Measurements from ENCODE around the gene KCNIP4. TPM values are rescaled to one million over a fixed set of nuclear protein-coding genes. Genes with fewer than 3 reads are reported as not detected.

KCNIP4 gene
- total RNA-seq, 1 experiment from 2014 or later: not detected

- in situ Hi-C loops (cut with HindIII; ENCODE audit: low sequenced_read_pairs): no loop called here
- DNase-seq (ENCODE audit: low spot score): peak; percentile 87
These were observed 293.5 kb downstream of the KCNIP4 start for GRCh38 chr4:21655031-21655430.

- peak; percentile 56 for DNase-seq (ENCODE audit: low spot score)
- in situ Hi-C loops (cut with HindIII; ENCODE audit: low sequenced_read_pairs): no loop called here
These were observed 295.9 kb downstream of the KCNIP4 start for GRCh38 chr4:21652508-21653231.

GRCh38 chr4:21649391-21650090, 299.0 kb downstream of the KCNIP4 start:
- in situ Hi-C loops (cut with HindIII; ENCODE audit: low sequenced_read_pairs): no loop called here
- no peak for DNase-seq (ENCODE audit: low spot score)

- no peak for DNase-seq (ENCODE audit: low spot score)
- in situ Hi-C loops (cut with HindIII; ENCODE audit: low sequenced_read_pairs): no loop called here
These were observed 302.8 kb downstream of the KCNIP4 start for GRCh38 chr4:21645776-21646175.

- peak; percentile 96 for DNase-seq (ENCODE audit: low spot score)
- in situ Hi-C loops (cut with HindIII; ENCODE audit: low sequenced_read_pairs): no loop called here
These were observed 306.9 kb downstream of the KCNIP4 start for GRCh38 chr4:21641696-21642095.

- in situ Hi-C loops (cut with HindIII; ENCODE audit: low sequenced_read_pairs): no loop called here
These were observed 310.3 kb downstream of the KCNIP4 start for GRCh38 chr4:21638171-21638725.

GRCh38 chr4:21628916-21629610, 319.5 kb downstream of the KCNIP4 start:
- DNase-seq (ENCODE audit: low spot score): peak; percentile 66
- in situ Hi-C loops (cut with HindIII; ENCODE audit: low sequenced_read_pairs): no loop called here

More at GRCh38 chr4:21638171-21638725, 310.3 kb downstream of the KCNIP4 start:
- peak; percentile 76 for DNase-seq (ENCODE audit: low spot score)

GRCh38 chr4:21628116-21628670, 320.4 kb downstream of the KCNIP4 start:
- DNase-seq (ENCODE audit: low spot score): peak; percentile 55
- in situ Hi-C loops (cut with HindIII; ENCODE audit: low sequenced_read_pairs): no loop called here

GRCh38 chr4:21625447-21625846, 323.1 kb downstream of the KCNIP4 start:
- in situ Hi-C loops (cut with HindIII; ENCODE audit: low sequenced_read_pairs): no loop called here
- DNase-seq (ENCODE audit: low spot score): no peak

- DNase-seq (ENCODE audit: low spot score): peak; percentile 86
- in situ Hi-C loops (cut with HindIII; ENCODE audit: low sequenced_read_pairs): no loop called here
These were observed 343.6 kb downstream of the KCNIP4 start for GRCh38 chr4:21605006-21605405.

- DNase-seq (ENCODE audit: low spot score): no peak
- in situ Hi-C loops (cut with HindIII; ENCODE audit: low sequenced_read_pairs): no loop called here
These were observed 352.1 kb downstream of the KCNIP4 start for GRCh38 chr4:21596521-21596920.

- in situ Hi-C loops (cut with HindIII; ENCODE audit: low sequenced_read_pairs): no loop called here
- no peak for DNase-seq (ENCODE audit: low spot score)
These were observed 354.9 kb downstream of the KCNIP4 start for GRCh38 chr4:21593671-21594001.

- in situ Hi-C loops (cut with HindIII; ENCODE audit: low sequenced_read_pairs): no loop called here
- peak; percentile 89 for DNase-seq (ENCODE audit: low spot score)
These were observed 355.5 kb downstream of the KCNIP4 start for GRCh38 chr4:21592970-21593670.

GRCh38 chr4:21577056-21577455, 371.5 kb downstream of the KCNIP4 start:
- in situ Hi-C loops (cut with HindIII; ENCODE audit: low sequenced_read_pairs): no loop called here

GRCh38 chr4:21571100-21571499, 377.5 kb downstream of the KCNIP4 start:
- DNase-seq (ENCODE audit: low spot score): no peak
- in situ Hi-C loops (cut with HindIII; ENCODE audit: low sequenced_read_pairs): no loop called here

More at GRCh38 chr4:21577056-21577455, 371.5 kb downstream of the KCNIP4 start:
- no peak for DNase-seq (ENCODE audit: low spot score)

- DNase-seq (ENCODE audit: low spot score): no peak
- in situ Hi-C loops (cut with HindIII; ENCODE audit: low sequenced_read_pairs): no loop called here
These were observed 378.9 kb downstream of the KCNIP4 start for GRCh38 chr4:21569638-21570037.

GRCh38 chr4:21555083-21555482, 393.5 kb downstream of the KCNIP4 start:
- no peak for DNase-seq (ENCODE audit: low spot score)
- in situ Hi-C loops (cut with HindIII; ENCODE audit: low sequenced_read_pairs): no loop called here

GRCh38 chr4:21554500-21554899, 394.1 kb downstream of the KCNIP4 start:
- peak; percentile 38 for DNase-seq (ENCODE audit: low spot score)
- in situ Hi-C loops (cut with HindIII; ENCODE audit: low sequenced_read_pairs): no loop called here

GRCh38 chr4:21554066-21554465, 394.5 kb downstream of the KCNIP4 start:
- DNase-seq (ENCODE audit: low spot score): peak; percentile 79
- in situ Hi-C loops (cut with HindIII; ENCODE audit: low sequenced_read_pairs): no loop called here

All from G401 (cell line).